CD4-positive, alpha-beta T cell (primary cell): Measurements from ENCODE around the gene LAMP2. TPM values are rescaled to one million over a fixed set of nuclear protein-coding genes. Genes with fewer than 3 reads are reported as not detected.

Experiments used
- ATAC-seq: fragments of 200-7000 bp; cut with Tn5 transposase; one replicate; pipeline ENCODE4 v1.10.0; 2022; ENCODE audit warnings: mild to moderate bottlenecking; ENCODE audit not compliant: poor library complexity
- CTCF ChIA-PET: fragments of 350-600 bp; sonication (Branson Sonifier 250); formaldehyde crosslinking; loops from one replicate; lab custom pipeline; 2021; ENCODE audit warnings: antibody characterized with exemption, inconsistent platforms; lab: Charles Lee
- POLR2A ChIA-PET: fragments of 350-600 bp; sonication (Branson Sonifier 250); formaldehyde crosslinking; loops from one replicate; lab custom pipeline; 2021; ENCODE audit warnings: antibody characterized with exemption, inconsistent platforms; lab: Charles Lee
- DNase-seq, 14 experiments: peaks; one replicate each; pipeline ENCODE4 v3.0.0-alpha.2; 2013 to 2020; ENCODE audit warnings: mixed read lengths in 2 of 14
- H3K27ac ChIP-seq, 2 donors: one replicate each; pipeline versions ENCODE4 v1.5.1 to v1.7.0; 2013; ENCODE audit warnings: low read length in 2 of 2, low read depth in 1 of 2, mild to moderate bottlenecking in 1 of 2
- H3K27me3 ChIP-seq, 2 experiments: 1 replicate in 1 of 2; 2 replicates in 1 of 2; pipeline versions ENCODE4 v1.6.1 to v1.7.0; 2013; ENCODE audit warnings: low read length in 2 of 2, control low read depth in 1 of 2, mild to moderate bottlenecking in 1 of 2, moderate library complexity in 1 of 2; ENCODE audit not compliant: insufficient read depth in 2 of 2, control insufficient read depth in 1 of 2
- H3K36me3 ChIP-seq: one replicate; pipeline ENCODE4 v1.6.1; 2013; ENCODE audit warnings: low read length, control low read depth; ENCODE audit not compliant: insufficient read depth
- H3K4me1 ChIP-seq: one replicate; pipeline ENCODE4 v1.6.1; 2013; ENCODE audit warnings: low read length, control low read depth; ENCODE audit not compliant: insufficient read depth
- H3K4me3 ChIP-seq: one replicate; pipeline ENCODE4 v1.5.1; 2013; ENCODE audit warnings: mild to moderate bottlenecking, low read length, moderate library complexity
- H3K9me3 ChIP-seq, 2 experiments: 1 replicate in 1 of 2; 2 replicates in 1 of 2; pipeline versions ENCODE4 v1.6.1 to v1.7.0; 2013; ENCODE audit warnings: low read length in 2 of 2, mild to moderate bottlenecking in 2 of 2, control low read depth in 1 of 2, moderate library complexity in 1 of 2; ENCODE audit not compliant: control insufficient read depth in 1 of 2, insufficient read depth in 1 of 2
- H3K27ac Mint-ChIP-seq: one replicate; pipeline ENCODE4 v1.8.0; 2020; ENCODE audit warnings: mixed read lengths
- H3K27me3 Mint-ChIP-seq: one replicate; pipeline ENCODE4 v1.8.0; 2021; ENCODE audit warnings: mixed read lengths
- H3K36me3 Mint-ChIP-seq: one replicate; pipeline ENCODE4 v1.8.0; 2021; ENCODE audit warnings: low read depth, mixed read lengths
- H3K4me1 Mint-ChIP-seq: one replicate; pipeline ENCODE4 v1.8.0; 2021; ENCODE audit warnings: low read depth, mixed read lengths
- H3K4me3 Mint-ChIP-seq: one replicate; pipeline ENCODE4 v1.8.0; 2020; ENCODE audit warnings: mild to moderate bottlenecking, mixed read lengths
- H3K9me3 Mint-ChIP-seq: one replicate; pipeline ENCODE4 v1.8.0; 2020; ENCODE audit warnings: mixed read lengths
- CTCF ChIP-seq: fragments of 200-600 bp; IDR thresholded peaks from one replicate; pipeline ENCODE4 v1.8.0; 2022; ENCODE audit warnings: antibody characterized with exemption, mild to moderate bottlenecking
- intact Hi-C, 2 experiments: fragments of 100-400 bp; cut with DNase I in 1 of 2; cut with micrococcal nuclease in 1 of 2; formaldehyde crosslinking; loops; one replicate each; pipeline versions ENCODE4 v1.15.1 to v1.9.0; 2023 to 2025; cut with DNase I, micrococcal nuclease
- total RNA-seq, 174 experiments: library from RNA in 2 of 174; stranded (reverse) in 2 of 174; gene quantifications; one replicate each; pipeline ENCODE4 v1.2.3 and lab custom pipeline; 2021 to 2026

LAMP2 gene
- total RNA-seq, 2 experiments from 2014 or later = 13.4 to 15.4 TPM

GRCh38 chrX:120485638-120486520 is 16.8 kb upstream of the LAMP2 start:
- DNase-seq (peak; percentile 12 to 80 (median 28)), ATAC-seq (peak; percentile 81)
- TF ChIP-seq CTCF = peak; percentile 52
- ChIA-PET POLR2A (interaction anchor here (0.7 to 2.0 kb wide), 7 partner anchors 15 to 235 kb away, joined by 3 to 16 read pairs (median 6); partner anchors contain the start of genes CUL4B, LAMP2, MCTS1 and ZBTB33), CTCF (interaction anchor here (0.7 to 2.0 kb wide), 9 partner anchors 9 to 235 kb away, joined by 3 to 14 read pairs (median 4); partner anchors contain the start of genes CUL4B, LAMP2 and ZBTB33)
- Histone ChIP-seq H3K36me3 (no peaks in the 10 kb centered on the region), H3K27ac (peak overlapping the region; percentile 41 to 74), H3K27me3 (no peaks in the 10 kb centered on the region), H3K4me3 (peak overlapping the region; percentile 76), H3K9me3 (no peaks in the 10 kb centered on the region), H3K4me1 (peaks cover 19% of the 10 kb centered on the region)
- Mint-ChIP-seq H3K27me3 (no peaks in the 10 kb centered on the region), H3K27ac (peak overlapping the region; percentile 97), H3K36me3 (no peaks in the 10 kb centered on the region), H3K9me3 (no peaks in the 10 kb centered on the region), H3K4me1 (peaks cover 26% of the 10 kb centered on the region), H3K4me3 (peak overlapping the region; percentile 98)
- intact Hi-C loops = loop anchor here in 1 of 2 experiments (2.0 kb wide), 1 partner anchor 17 kb away; the partner anchor contains the start of gene LAMP2

GRCh38 chrX:120485315-120485637 is 16.2 kb upstream of the LAMP2 start:
- CTCF ChIA-PET = interaction anchor here (1.4 to 2.0 kb wide), 5 partner anchors 9 to 235 kb away, joined by 3 to 14 read pairs (median 4); partner anchors contain the start of gene ZBTB33

More at GRCh38 chrX:120485315-120485637, 16.2 kb upstream of the LAMP2 start:
- POLR2A ChIA-PET = interaction anchor here (1.2 to 2.0 kb wide), 4 partner anchors 14 to 235 kb away, joined by 6 to 16 read pairs (median 8); partner anchors contain the start of genes CUL4B, MCTS1 and ZBTB33
- peak overlapping the region; percentile 98 for H3K4me3 Mint-ChIP-seq
- TF ChIP-seq CTCF = no peak
- ATAC-seq = no peak
- H3K36me3 Mint-ChIP-seq = no peaks in the 10 kb centered on the region
- Histone ChIP-seq H3K4me3 (peak overlapping the region; percentile 76), H3K27me3 (no peaks in the 10 kb centered on the region), H3K36me3 (no peaks in the 10 kb centered on the region), H3K9me3 (no peaks in the 10 kb centered on the region), H3K27ac (peak overlapping the region in 1 of 2 donors; percentile 74), H3K4me1 (peaks cover 19% of the 10 kb centered on the region)
- DNase-seq = peak in 1 of 14 experiments; percentile 16
- no peaks in the 10 kb centered on the region for H3K9me3 Mint-ChIP-seq
- intact Hi-C loops = loop anchor here in 1 of 2 experiments (2.0 kb wide), 1 partner anchor 16 kb away; the partner anchor contains the start of gene LAMP2
- H3K27me3 Mint-ChIP-seq = no peaks in the 10 kb centered on the region
- H3K27ac Mint-ChIP-seq = peak overlapping the region; percentile 97
- peaks cover 26% of the 10 kb centered on the region for H3K4me1 Mint-ChIP-seq
